T-helper 1 cell (primary cell): ENCODE data around the gene UROC1.

Experiments used
- DNase-seq, 5 donors: peaks; one replicate each; pipeline ENCODE4 v3.0.0-alpha.2; 2012 to 2020

The UROC1 gene

GRCh38 chr3:126530171-126531050, 12.8 kb upstream of the UROC1 start:
- DNase-seq: peak in 1 of 5 donors; percentile 44

GRCh38 chr3:126529585-126530170, 12.1 kb upstream of the UROC1 start:
- no peak for DNase-seq

DNA sequence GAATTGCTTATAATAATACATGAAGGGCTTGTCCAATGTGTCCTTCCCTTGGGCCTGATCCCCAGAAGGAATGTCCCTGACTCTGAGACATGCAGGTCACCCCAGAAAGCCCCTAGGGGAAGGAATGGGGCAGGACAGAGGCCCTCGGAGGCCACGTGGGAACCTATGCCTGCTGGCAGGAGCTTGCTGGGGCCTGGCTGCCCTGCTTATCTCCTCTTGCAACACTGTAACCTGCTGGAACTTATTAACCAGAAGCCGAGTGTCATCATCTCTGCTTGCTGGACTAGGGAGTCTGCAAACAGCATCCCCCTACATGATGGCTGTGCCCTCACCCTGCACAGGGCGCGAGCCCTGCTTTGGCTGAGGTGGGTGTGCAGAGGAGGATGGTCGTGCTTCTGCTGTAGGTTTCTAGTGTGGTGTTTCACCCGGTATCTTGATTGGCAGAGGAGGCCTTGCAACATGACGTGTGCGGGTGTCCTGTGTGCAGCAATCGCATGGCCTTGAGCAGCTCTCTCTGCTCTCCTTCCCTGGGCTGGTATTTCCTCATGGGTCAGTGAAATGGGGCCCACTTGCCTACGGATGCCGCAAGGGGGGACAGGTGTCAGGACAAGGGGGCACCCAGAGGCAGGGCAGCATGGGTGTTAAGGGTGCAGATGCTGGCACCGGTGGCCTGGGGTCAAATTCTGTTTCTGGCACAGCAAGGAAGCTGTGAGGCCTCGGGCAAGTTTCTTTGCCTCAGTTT, 11.4 kb upstream of the UROC1 start:
- DNase-seq: no peak

DNA sequence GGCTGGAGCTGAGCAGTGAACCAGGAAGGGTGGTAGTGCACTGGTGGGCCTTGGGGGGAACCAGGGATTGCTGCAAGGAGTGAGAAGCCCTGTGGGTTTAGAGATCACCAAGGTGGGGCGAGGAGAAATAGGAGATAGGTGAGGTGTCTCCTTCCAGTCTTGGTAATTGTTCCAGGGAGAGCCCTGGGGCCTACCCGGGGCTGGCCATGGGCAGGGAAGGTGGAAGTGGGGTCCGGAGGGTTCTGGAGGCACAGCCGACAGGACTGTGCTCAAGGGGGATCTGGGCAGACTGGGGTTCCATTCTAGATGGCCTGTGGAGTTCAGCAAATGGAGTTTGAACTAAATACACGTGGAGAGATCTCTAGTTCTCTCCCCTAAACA, 10.8 kb upstream of the UROC1 start:
- no peak for DNase-seq

DNA sequence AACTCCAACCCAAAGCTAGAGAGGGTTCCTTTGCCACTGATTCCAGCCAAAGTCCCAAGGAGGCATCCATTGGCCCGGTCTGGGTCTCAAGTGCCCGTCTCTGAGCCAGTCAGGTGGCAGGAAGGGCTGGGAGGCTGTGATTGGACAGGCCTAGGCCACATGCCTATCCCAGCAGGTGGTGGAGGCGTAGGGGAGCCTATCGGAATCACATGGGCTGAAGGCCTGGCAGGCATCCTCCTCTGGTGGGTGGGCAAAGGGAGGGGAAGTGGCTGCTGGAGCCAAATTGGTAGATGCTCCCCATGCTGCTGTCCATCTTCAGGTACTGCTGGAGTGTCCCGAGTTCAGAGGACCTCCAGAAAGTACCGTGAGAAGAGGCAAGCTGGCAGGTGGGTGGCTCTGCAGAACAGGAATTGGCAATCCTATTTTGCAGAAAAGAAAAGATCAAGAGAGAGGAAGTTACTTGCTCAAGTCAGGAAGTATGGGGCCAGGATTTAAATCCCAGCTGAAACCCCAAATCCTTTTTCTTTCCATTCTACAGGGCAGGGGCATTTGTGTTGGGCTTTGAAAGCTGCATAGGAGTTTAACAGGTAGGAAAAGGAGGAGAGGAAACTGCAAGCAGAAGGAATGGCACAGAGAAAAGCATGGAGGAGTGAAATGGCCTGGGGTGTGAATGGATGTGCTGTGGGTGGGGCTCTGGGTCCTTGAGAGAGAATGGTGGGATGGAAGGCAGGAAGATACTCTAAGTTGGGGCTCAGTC, 10.1 kb upstream of the UROC1 start:
- no peak for DNase-seq

DNA sequence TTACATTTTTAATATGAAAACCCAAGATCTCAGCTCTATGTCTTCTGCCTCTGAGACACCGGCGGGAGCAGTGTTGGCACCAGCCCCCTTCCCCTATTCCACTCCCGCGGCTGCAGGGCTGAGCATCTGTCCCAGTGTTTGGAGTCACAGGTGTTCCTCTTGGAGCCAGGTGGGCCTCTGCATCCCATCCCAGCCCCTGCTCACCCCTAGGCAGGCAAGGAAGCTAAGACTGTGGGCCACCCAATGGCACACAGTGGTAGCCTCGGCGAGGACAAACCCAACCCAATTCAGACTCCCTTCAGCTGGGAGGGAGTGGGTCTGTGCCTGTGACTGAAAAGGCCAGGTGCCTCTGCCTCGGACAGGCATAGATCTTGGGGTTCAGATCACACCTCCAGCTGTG, 9.4 kb upstream of the UROC1 start:
- no peak for DNase-seq

DNA sequence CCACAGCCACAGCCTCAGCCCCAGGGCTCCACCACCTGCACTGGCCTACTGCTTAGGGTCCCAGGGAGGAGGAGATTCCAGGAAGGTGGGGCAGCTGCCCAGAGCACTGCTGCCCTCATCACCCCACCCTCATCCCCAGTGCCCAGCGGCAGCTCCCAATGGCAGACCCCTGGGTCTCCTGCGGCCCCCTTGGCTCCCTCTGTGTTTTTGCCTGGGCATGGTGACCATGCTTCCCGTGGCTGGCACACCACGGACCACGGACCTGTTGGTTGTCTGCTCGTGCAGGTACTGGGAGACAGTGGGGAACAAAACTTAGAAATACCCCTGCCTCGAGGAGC, 9.1 kb upstream of the UROC1 start:
- no peak for DNase-seq

- DNase-seq: no peak
These were observed 8.5 kb upstream of the UROC1 start for GRCh38 chr3:126525853-126526667.

- no peak for DNase-seq
These were observed 7.7 kb upstream of the UROC1 start for GRCh38 chr3:126525091-126525852.

DNA sequence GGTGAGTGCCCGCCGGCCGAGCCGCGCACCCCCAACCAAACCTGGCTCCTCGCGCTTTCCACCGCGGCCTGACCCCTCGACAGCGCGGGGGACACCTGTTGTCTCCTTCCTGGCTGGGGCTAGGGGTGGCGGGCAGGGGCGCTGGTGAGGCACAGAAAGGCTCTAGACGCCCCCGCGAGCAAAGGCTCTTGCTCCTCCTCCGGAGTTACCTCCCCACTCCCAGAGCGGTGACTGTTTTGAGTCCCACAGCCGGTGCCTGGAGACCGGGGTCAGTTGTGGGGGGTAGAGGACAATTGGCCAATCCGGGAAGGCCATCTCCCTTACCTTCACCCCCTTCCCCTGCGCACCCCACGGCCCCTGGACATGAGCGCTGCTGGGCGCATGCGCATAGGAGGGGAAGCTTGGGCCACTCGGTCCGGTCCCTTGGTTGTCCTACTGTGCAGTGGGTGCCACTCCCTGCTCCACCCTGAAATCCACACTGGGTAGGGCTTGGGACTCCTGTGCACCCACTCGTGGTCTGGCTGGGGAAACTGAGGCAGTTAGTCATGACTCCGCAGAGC, 6.9 kb upstream of the UROC1 start:
- DNase-seq: no peak

DNA sequence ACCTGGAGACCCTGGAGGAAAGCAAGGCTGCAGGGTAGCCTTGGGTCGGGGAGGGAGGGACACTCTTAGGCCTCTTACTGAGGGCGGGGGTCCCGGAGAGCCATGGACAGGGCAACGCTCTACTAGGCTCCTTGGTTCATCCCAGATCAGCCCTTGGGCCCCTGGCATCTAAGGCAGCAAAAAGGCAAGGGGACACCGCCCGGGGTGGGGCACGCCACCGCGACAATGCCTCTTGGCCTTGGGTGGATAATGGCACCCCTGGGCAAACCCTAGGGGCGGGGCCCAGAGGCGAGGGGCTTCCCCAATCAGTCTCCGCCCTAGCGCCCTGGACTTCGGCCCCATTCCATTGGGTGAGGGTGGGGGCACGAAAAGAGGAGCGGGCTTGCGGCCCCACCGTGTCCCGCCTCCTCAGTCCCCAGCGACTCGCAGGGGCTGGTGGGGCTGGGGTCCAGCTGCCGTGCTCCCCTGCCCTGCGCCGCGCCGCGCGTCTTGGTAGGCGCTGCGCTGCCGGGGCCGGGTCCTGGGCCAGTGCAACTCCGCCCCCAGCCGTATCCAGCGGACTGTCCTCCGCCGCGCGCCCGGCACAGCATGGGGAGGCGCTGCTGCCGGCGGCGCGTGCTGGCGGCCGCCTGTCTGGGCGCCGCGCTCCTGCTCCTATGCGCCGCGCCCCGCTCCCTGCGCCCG, 6.3 kb upstream of the UROC1 start, which contains the start of gene CHST13:
TSS of gene CHST13 (plus strand) at position 411 of the 684 bp plus-strand sequence. CDS start at position 589, 178 bp downstream.
- no peak for DNase-seq

GRCh38 chr3:126522363-126522788, 4.8 kb upstream of the UROC1 start:
- peak in 1 of 5 donors; percentile 33 for DNase-seq

GRCh38 chr3:126521122-126521891, 3.7 kb upstream of the UROC1 start:
- no peak for DNase-seq

GRCh38 chr3:126519506-126520455, 2.2 kb upstream of the UROC1 start:
- DNase-seq: no peak

- DNase-seq: no peak
These were observed 1.2 kb upstream of the UROC1 start for GRCh38 chr3:126518779-126519177.

GRCh38 chr3:126517986-126518778, 609 bp upstream of the UROC1 start:
- no peak for DNase-seq

GRCh38 chr3:126516936-126517290, 660 bp downstream of the UROC1 start:
- no peak for DNase-seq
